ENCODE results near the gene OXNAD1.

The OXNAD1 gene

GRCh38 chr3:16298891-16299290, 33.9 kb downstream of the OXNAD1 start:
- H3K27me3 ChIP-seq (ENCODE audit: control insufficient read depth in 1 of 2, insufficient read depth in 2 of 2, low read length in 2 of 2), result no peaks in the 10 kb centered on the region
- peaks cover 26% of the 10 kb centered on the region for H3K36me3 ChIP-seq (ENCODE audit: insufficient read depth, low read length)

GRCh38 chr3:16299746-16300145, 34.7 kb downstream of the OXNAD1 start:
- peaks cover 9% of the 10 kb centered on the region for H3K4me1 ChIP-seq (ENCODE audit: insufficient read depth, low read length)
- H3K27me3 ChIP-seq (ENCODE audit: control insufficient read depth in 1 of 2, insufficient read depth in 2 of 2, low read length in 2 of 2), result no peaks in the 10 kb centered on the region
- H3K9ac ChIP-seq (ENCODE audit: low read length), result no peak overlapping the region
- H3K36me3 ChIP-seq (ENCODE audit: insufficient read depth, low read length), result peaks cover 24% of the 10 kb centered on the region
- H3K4me3 ChIP-seq (ENCODE audit: low read depth in 1 of 2, low read length in 2 of 2), result no peak overlapping the region
- no peak overlapping the region for H3K27ac ChIP-seq (ENCODE audit: low read depth, low read length)
- H3K9me3 ChIP-seq (ENCODE audit: low read length), result no peaks in the 10 kb centered on the region

More at GRCh38 chr3:16298891-16299290, 33.9 kb downstream of the OXNAD1 start:
- Histone ChIP-seq H3K27ac (ENCODE audit: low read depth, low read length) (no peak overlapping the region), H3K9ac (ENCODE audit: low read length) (no peak overlapping the region), H3K9me3 (ENCODE audit: low read length) (no peaks in the 10 kb centered on the region), H3K4me1 (ENCODE audit: insufficient read depth, low read length) (peaks cover 9% of the 10 kb centered on the region), H3K4me3 (ENCODE audit: low read depth in 1 of 2, low read length in 2 of 2) (no peak overlapping the region)

- H3K9ac ChIP-seq (ENCODE audit: low read length), result no peak overlapping the region
Observed at GRCh38 chr3:16300307-16300706, 35.3 kb downstream of the OXNAD1 start.

GRCh38 chr3:16300881-16301359, 35.9 kb downstream of the OXNAD1 start:
- no peak overlapping the region for H3K4me3 ChIP-seq (ENCODE audit: low read depth in 1 of 2, low read length in 2 of 2)
- no peaks in the 10 kb centered on the region for H3K9me3 ChIP-seq (ENCODE audit: low read length)
- H3K4me1 ChIP-seq (ENCODE audit: insufficient read depth, low read length), result peaks cover 9% of the 10 kb centered on the region
- peaks cover 17% of the 10 kb centered on the region for H3K36me3 ChIP-seq (ENCODE audit: insufficient read depth, low read length)
- H3K9ac ChIP-seq (ENCODE audit: low read length), result no peak overlapping the region
- no peaks in the 10 kb centered on the region for H3K27me3 ChIP-seq (ENCODE audit: control insufficient read depth in 1 of 2, insufficient read depth in 2 of 2, low read length in 2 of 2)
- H3K27ac ChIP-seq (ENCODE audit: low read depth, low read length), result no peak overlapping the region

More at GRCh38 chr3:16300307-16300706, 35.3 kb downstream of the OXNAD1 start:
- Histone ChIP-seq H3K27me3 (ENCODE audit: control insufficient read depth in 1 of 2, insufficient read depth in 2 of 2, low read length in 2 of 2) (no peaks in the 10 kb centered on the region), H3K4me1 (ENCODE audit: insufficient read depth, low read length) (peaks cover 9% of the 10 kb centered on the region), H3K36me3 (ENCODE audit: insufficient read depth, low read length) (peaks cover 21% of the 10 kb centered on the region), H3K27ac (ENCODE audit: low read depth, low read length) (no peak overlapping the region), H3K9me3 (ENCODE audit: low read length) (no peaks in the 10 kb centered on the region), H3K4me3 (ENCODE audit: low read depth in 1 of 2, low read length in 2 of 2) (no peak overlapping the region)

- H3K4me1 ChIP-seq (ENCODE audit: insufficient read depth, low read length), result peaks cover 9% of the 10 kb centered on the region
Observed at GRCh38 chr3:16301507-16301906, 36.5 kb downstream of the OXNAD1 start.

GRCh38 chr3:16302082-16302631, 37.1 kb downstream of the OXNAD1 start:
- Histone ChIP-seq H3K4me1 (ENCODE audit: insufficient read depth, low read length) (peaks cover 9% of the 10 kb centered on the region), H3K4me3 (ENCODE audit: low read depth in 1 of 2, low read length in 2 of 2) (no peak overlapping the region), H3K27me3 (ENCODE audit: control insufficient read depth in 1 of 2, insufficient read depth in 2 of 2, low read length in 2 of 2) (no peaks in the 10 kb centered on the region), H3K27ac (ENCODE audit: low read depth, low read length) (no peak overlapping the region), H3K36me3 (ENCODE audit: insufficient read depth, low read length) (peaks cover 15% of the 10 kb centered on the region), H3K9me3 (ENCODE audit: low read length) (no peaks in the 10 kb centered on the region), H3K9ac (ENCODE audit: low read length) (no peak overlapping the region)

More at GRCh38 chr3:16301507-16301906, 36.5 kb downstream of the OXNAD1 start:
- H3K9me3 ChIP-seq (ENCODE audit: low read length), result no peaks in the 10 kb centered on the region
- H3K36me3 ChIP-seq (ENCODE audit: insufficient read depth, low read length), result peaks cover 15% of the 10 kb centered on the region
- no peak overlapping the region for H3K27ac ChIP-seq (ENCODE audit: low read depth, low read length)
- H3K4me3 ChIP-seq (ENCODE audit: low read depth in 1 of 2, low read length in 2 of 2), result no peak overlapping the region
- no peak overlapping the region for H3K9ac ChIP-seq (ENCODE audit: low read length)
- no peaks in the 10 kb centered on the region for H3K27me3 ChIP-seq (ENCODE audit: control insufficient read depth in 1 of 2, insufficient read depth in 2 of 2, low read length in 2 of 2)

GRCh38 chr3:16303037-16303575, 38.1 kb downstream of the OXNAD1 start:
- Histone ChIP-seq H3K4me3 (ENCODE audit: low read depth in 1 of 2, low read length in 2 of 2) (no peak overlapping the region), H3K36me3 (ENCODE audit: insufficient read depth, low read length) (peaks cover 15% of the 10 kb centered on the region), H3K27me3 (ENCODE audit: control insufficient read depth in 1 of 2, insufficient read depth in 2 of 2, low read length in 2 of 2) (no peaks in the 10 kb centered on the region), H3K9me3 (ENCODE audit: low read length) (no peaks in the 10 kb centered on the region), H3K27ac (ENCODE audit: low read depth, low read length) (no peak overlapping the region), H3K9ac (ENCODE audit: low read length) (no peak overlapping the region), H3K4me1 (ENCODE audit: insufficient read depth, low read length) (peaks cover 8% of the 10 kb centered on the region)

GRCh38 chr3:16304061-16305010, 39.3 kb downstream of the OXNAD1 start:
- Histone ChIP-seq H3K9me3 (ENCODE audit: low read length) (no peaks in the 10 kb centered on the region), H3K4me1 (ENCODE audit: insufficient read depth, low read length) (no peaks in the 10 kb centered on the region), H3K9ac (ENCODE audit: low read length) (no peak overlapping the region), H3K36me3 (ENCODE audit: insufficient read depth, low read length) (peaks cover 15% of the 10 kb centered on the region), H3K27ac (ENCODE audit: low read depth, low read length) (no peak overlapping the region), H3K4me3 (ENCODE audit: low read depth in 1 of 2, low read length in 2 of 2) (no peak overlapping the region), H3K27me3 (ENCODE audit: control insufficient read depth in 1 of 2, insufficient read depth in 2 of 2, low read length in 2 of 2) (no peaks in the 10 kb centered on the region)

- Histone ChIP-seq H3K36me3 (ENCODE audit: insufficient read depth, low read length) (peaks cover 15% of the 10 kb centered on the region), H3K27ac (ENCODE audit: low read depth, low read length) (no peak overlapping the region), H3K4me3 (ENCODE audit: low read depth in 1 of 2, low read length in 2 of 2) (no peak overlapping the region), H3K9ac (ENCODE audit: low read length) (no peak overlapping the region), H3K4me1 (ENCODE audit: insufficient read depth, low read length) (no peaks in the 10 kb centered on the region), H3K9me3 (ENCODE audit: low read length) (no peaks in the 10 kb centered on the region), H3K27me3 (ENCODE audit: control insufficient read depth in 1 of 2, insufficient read depth in 2 of 2, low read length in 2 of 2) (no peaks in the 10 kb centered on the region)
Observed at GRCh38 chr3:16305111-16305541, 40.1 kb downstream of the OXNAD1 start.

GRCh38 chr3:16307832-16308531, 43.0 kb downstream of the OXNAD1 start:
- H3K9me3 ChIP-seq (ENCODE audit: low read length), result no peaks in the 10 kb centered on the region
- no peak overlapping the region for H3K9ac ChIP-seq (ENCODE audit: low read length)
- no peak overlapping the region for H3K27ac ChIP-seq (ENCODE audit: low read depth, low read length)
- no peaks in the 10 kb centered on the region for H3K27me3 ChIP-seq (ENCODE audit: control insufficient read depth in 1 of 2, insufficient read depth in 2 of 2, low read length in 2 of 2)
- peaks cover 3% of the 10 kb centered on the region for H3K36me3 ChIP-seq (ENCODE audit: insufficient read depth, low read length)
- no peaks in the 10 kb centered on the region for H3K4me1 ChIP-seq (ENCODE audit: insufficient read depth, low read length)
- no peak overlapping the region for H3K4me3 ChIP-seq (ENCODE audit: low read depth in 1 of 2, low read length in 2 of 2)

- H3K36me3 ChIP-seq (ENCODE audit: insufficient read depth, low read length), result peaks cover 3% of the 10 kb centered on the region
- no peaks in the 10 kb centered on the region for H3K4me1 ChIP-seq (ENCODE audit: insufficient read depth, low read length)
Observed at GRCh38 chr3:16308727-16309126, 43.7 kb downstream of the OXNAD1 start.

More at GRCh38 chr3:16308727-16309126, 43.7 kb downstream of the OXNAD1 start:
- H3K27me3 ChIP-seq (ENCODE audit: control insufficient read depth in 1 of 2, insufficient read depth in 2 of 2, low read length in 2 of 2), result no peaks in the 10 kb centered on the region
- H3K4me3 ChIP-seq (ENCODE audit: low read depth in 1 of 2, low read length in 2 of 2), result no peak overlapping the region
- H3K9ac ChIP-seq (ENCODE audit: low read length), result no peak overlapping the region
- H3K9me3 ChIP-seq (ENCODE audit: low read length), result no peaks in the 10 kb centered on the region
- H3K27ac ChIP-seq (ENCODE audit: low read depth, low read length), result no peak overlapping the region
